ENCODE measurements around the gene OR4D1. TPM values are rescaled to one million over a fixed set of nuclear protein-coding genes. Genes with fewer than 3 reads are reported as not detected.
"Not testable (repeated sequence)": the region's sequence is repeated elsewhere in the genome, so short reads cannot be mapped to it uniquely, and the experiment has no call there.

OR4D1 gene
- total RNA-seq, 1 donor from 2014 or later: not detected

DNA sequence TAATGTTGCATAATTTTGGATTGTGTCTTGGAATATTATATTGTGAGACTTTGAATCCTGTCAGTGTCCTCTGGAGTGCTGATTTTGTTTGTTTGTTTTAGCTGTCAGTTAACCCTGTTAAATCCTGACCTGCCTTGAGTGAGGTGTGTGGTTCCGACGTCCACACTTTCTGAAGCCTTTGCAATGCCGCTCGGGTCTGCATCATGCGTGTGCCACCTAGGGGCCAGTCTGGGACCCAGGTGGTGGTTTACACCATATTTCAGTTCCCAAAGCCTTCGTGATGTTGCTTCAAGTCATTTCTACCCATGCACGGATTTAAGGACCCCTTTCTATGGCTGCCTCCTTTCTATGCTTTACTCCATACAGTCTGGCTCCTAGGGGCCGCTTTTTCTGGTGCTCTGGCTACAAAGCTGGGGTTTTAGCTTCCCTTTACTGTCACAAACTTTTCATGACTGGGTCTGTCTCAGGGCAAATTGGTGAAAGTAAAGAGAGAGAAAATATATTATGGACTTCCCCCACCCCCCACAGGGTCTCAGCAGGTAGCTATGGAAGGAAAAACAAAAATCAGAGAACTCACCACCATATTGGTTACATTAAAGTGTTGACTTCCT, 11.4 kb upstream of the OR4D1 start:
- Histone ChIP-seq H3K27ac (ENCODE audit: low read depth, low read length) (no peak overlapping the region), H3K4me3 (ENCODE audit: insufficient read depth, low read depth, low read length) (no peak overlapping the region), H3K79me2 (ENCODE audit: insufficient read depth, low read length) (no peaks in the 10 kb centered on the region), H2AFZ (ENCODE audit: low read depth, low read length) (no peak overlapping the region), H3K36me3 (ENCODE audit: insufficient read depth, low read length) (no peaks in the 10 kb centered on the region), H3K4me1 (ENCODE audit: insufficient read depth, low read length) (no peaks in the 10 kb centered on the region), H3K27me3 (ENCODE audit: insufficient read depth, low read length) (peaks cover 16% of the 10 kb centered on the region), H3K4me2 (ENCODE audit: low read length) (no peak overlapping the region), H3K9ac (ENCODE audit: low read length) (no peak overlapping the region), H4K20me1 (ENCODE audit: insufficient read depth, low read length) (no peaks in the 10 kb centered on the region), H3K9me3 (ENCODE audit: insufficient read depth, low read depth, low read length) (no peaks in the 10 kb centered on the region)
- H3K36me3 Mint-ChIP-seq (ENCODE audit: low read depth, unreplicated experiment): no peaks in the 10 kb centered on the region
- H3K27me3 Mint-ChIP-seq (ENCODE audit: low read depth, unreplicated experiment): peaks cover 52% of the 10 kb centered on the region
- H3K4me3 Mint-ChIP-seq (ENCODE audit: unreplicated experiment): no peak overlapping the region
- no peak for DNase-seq (ENCODE audit: low read depth)
- no peak for TF ChIP-seq EZH2 (IDR thresholded peaks at IDR 0.05; ENCODE audit: insufficient read depth, low read length)
- TF ChIP-seq, protein P1, sequence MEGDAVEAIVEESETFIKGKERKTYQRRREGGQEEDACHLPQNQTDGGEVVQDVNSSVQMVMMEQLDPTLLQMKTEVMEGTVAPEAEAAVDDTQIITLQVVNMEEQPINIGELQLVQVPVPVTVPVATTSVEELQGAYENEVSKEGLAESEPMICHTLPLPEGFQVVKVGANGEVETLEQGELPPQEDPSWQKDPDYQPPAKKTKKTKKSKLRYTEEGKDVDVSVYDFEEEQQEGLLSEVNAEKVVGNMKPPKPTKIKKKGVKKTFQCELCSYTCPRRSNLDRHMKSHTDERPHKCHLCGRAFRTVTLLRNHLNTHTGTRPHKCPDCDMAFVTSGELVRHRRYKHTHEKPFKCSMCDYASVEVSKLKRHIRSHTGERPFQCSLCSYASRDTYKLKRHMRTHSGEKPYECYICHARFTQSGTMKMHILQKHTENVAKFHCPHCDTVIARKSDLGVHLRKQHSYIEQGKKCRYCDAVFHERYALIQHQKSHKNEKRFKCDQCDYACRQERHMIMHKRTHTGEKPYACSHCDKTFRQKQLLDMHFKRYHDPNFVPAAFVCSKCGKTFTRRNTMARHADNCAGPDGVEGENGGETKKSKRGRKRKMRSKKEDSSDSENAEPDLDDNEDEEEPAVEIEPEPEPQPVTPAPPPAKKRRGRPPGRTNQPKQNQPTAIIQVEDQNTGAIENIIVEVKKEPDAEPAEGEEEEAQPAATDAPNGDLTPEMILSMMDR (IDR thresholded peaks at IDR 0.05; ENCODE audit: insufficient read depth, low read depth, low read length): peak; percentile 23
- FAIRE-seq: no peak
- H3K27ac Mint-ChIP-seq (ENCODE audit: unreplicated experiment): no peak overlapping the region
- H3K4me1 Mint-ChIP-seq (ENCODE audit: low read depth, unreplicated experiment): no peaks in the 10 kb centered on the region
- peaks cover 4% of the 10 kb centered on the region for H3K9me3 Mint-ChIP-seq (ENCODE audit: unreplicated experiment)

DNA sequence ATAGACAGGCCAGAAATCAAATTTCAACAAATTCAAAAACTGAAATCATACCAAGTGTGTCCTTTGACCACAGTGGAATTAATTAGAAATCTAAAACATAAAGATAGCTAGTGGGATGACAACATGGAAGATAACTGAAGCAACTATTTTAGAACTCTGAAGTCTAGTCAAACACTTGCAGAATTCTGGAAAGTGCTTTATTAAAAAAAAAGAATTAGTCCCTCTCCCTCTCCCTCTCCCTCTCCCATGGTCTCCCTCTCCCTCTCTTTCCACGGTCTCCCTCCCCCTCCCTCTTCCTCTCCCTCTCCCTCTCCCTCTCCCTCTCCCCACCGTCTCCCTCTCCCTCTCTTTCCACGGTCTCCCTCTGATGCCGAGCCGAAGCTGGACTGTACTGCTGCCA, 6.7 kb upstream of the OR4D1 start:
- no peak for FAIRE-seq

DNA sequence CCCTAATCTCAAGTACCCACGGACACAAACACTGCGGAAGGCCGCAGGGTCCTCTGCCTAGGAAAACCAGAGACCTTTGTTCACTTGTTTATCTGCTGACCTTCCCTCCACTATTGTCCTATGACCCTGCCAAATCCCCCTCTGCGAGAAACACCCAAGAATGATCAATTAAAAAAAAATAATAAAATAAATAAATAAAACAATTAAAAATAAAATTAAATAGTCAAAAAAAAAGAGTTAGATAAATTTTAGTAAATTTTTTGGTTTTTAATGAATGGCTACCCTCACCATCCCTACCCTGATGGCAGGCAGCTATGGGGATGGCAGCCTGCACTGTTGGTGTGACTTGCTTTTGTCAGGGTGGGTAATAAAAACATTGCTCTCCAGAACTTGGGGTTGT, 4.8 kb upstream of the OR4D1 start:
- H4K20me1 ChIP-seq (ENCODE audit: insufficient read depth, low read length); H3K4me1 ChIP-seq (ENCODE audit: insufficient read depth, low read length); H3K27me3 ChIP-seq (ENCODE audit: insufficient read depth, low read length); H3K27ac ChIP-seq (ENCODE audit: low read depth, low read length); DNase-seq (ENCODE audit: low read depth); H3K4me1 Mint-ChIP-seq (ENCODE audit: low read depth, unreplicated experiment); H3K4me3 Mint-ChIP-seq (ENCODE audit: unreplicated experiment); H3K79me2 ChIP-seq (ENCODE audit: insufficient read depth, low read length); FAIRE-seq; H3K4me2 ChIP-seq (ENCODE audit: low read length); H3K36me3 Mint-ChIP-seq (ENCODE audit: low read depth, unreplicated experiment); H3K4me3 ChIP-seq (ENCODE audit: insufficient read depth, low read depth, low read length); H3K36me3 ChIP-seq (ENCODE audit: insufficient read depth, low read length); H3K9ac ChIP-seq (ENCODE audit: low read length); H3K9me3 ChIP-seq (ENCODE audit: insufficient read depth, low read depth, low read length); H2AFZ ChIP-seq (ENCODE audit: low read depth, low read length); H3K27ac Mint-ChIP-seq (ENCODE audit: unreplicated experiment): not testable (repeated sequence)
- Mint-ChIP-seq H3K9me3 (ENCODE audit: unreplicated experiment) (peaks cover 13% of the 10 kb centered on the region), H3K27me3 (ENCODE audit: low read depth, unreplicated experiment) (peaks cover 16% of the 10 kb centered on the region)

More for the DNA sequence above, 6.7 kb upstream of the OR4D1 start:
- Mint-ChIP-seq H3K27me3 (ENCODE audit: low read depth, unreplicated experiment) (peaks cover 20% of the 10 kb centered on the region), H3K9me3 (ENCODE audit: unreplicated experiment) (peaks cover 13% of the 10 kb centered on the region), H3K4me1 (ENCODE audit: low read depth, unreplicated experiment) (no peaks in the 10 kb centered on the region), H3K4me3 (ENCODE audit: unreplicated experiment) (no peak overlapping the region), H3K27ac (ENCODE audit: unreplicated experiment) (no peak overlapping the region), H3K36me3 (ENCODE audit: low read depth, unreplicated experiment) (no peaks in the 10 kb centered on the region)
- Histone ChIP-seq H3K4me2 (ENCODE audit: low read length) (no peak overlapping the region), H2AFZ (ENCODE audit: low read depth, low read length) (no peak overlapping the region), H3K79me2 (ENCODE audit: insufficient read depth, low read length) (no peaks in the 10 kb centered on the region), H3K9me3 (ENCODE audit: insufficient read depth, low read depth, low read length) (no peaks in the 10 kb centered on the region), H3K27ac (ENCODE audit: low read depth, low read length) (no peak overlapping the region), H3K9ac (ENCODE audit: low read length) (no peak overlapping the region), H3K36me3 (ENCODE audit: insufficient read depth, low read length) (no peaks in the 10 kb centered on the region), H4K20me1 (ENCODE audit: insufficient read depth, low read length) (no peaks in the 10 kb centered on the region), H3K4me1 (ENCODE audit: insufficient read depth, low read length) (no peaks in the 10 kb centered on the region), H3K27me3 (ENCODE audit: insufficient read depth, low read length) (peaks cover 4% of the 10 kb centered on the region), H3K4me3 (ENCODE audit: insufficient read depth, low read depth, low read length) (no peak overlapping the region)
- no peak for TF ChIP-seq EZH2 (IDR thresholded peaks at IDR 0.05; ENCODE audit: insufficient read depth, low read length)
- TF ChIP-seq, protein P1 (IDR thresholded peaks at IDR 0.05; ENCODE audit: insufficient read depth, low read depth, low read length): no peak
- no peak for DNase-seq (ENCODE audit: low read depth)
